Lung (tissue), 12 donors: Measurements from ENCODE around the gene MEIS2. TPM values are rescaled to one million over a fixed set of nuclear protein-coding genes. Genes with fewer than 3 reads are reported as not detected.
A peak's percentile ranks its signal among the peaks of the same experiment; 100 is the strongest.

Experiments
- ATAC-seq: fragments of 200-7000 bp; cut with Tn5 transposase; one replicate; pipeline ENCODE4 v1.9.1; 2020; ENCODE audit warnings: moderate number of reproducible peaks; ENCODE audit not compliant: insufficient read depth, low FRiP score
- DNase-seq, 3 donors: peaks; one replicate each; pipeline ENCODE4 v3.0.0-alpha.2; 2013 to 2017
- H3K27ac ChIP-seq, 2 donors: one replicate each; pipeline ENCODE4 v1.5.1; 2013; ENCODE audit warnings: mild to moderate bottlenecking in 2 of 2, moderate library complexity in 2 of 2, control low read depth in 1 of 2, inconsistent platforms in 1 of 2, low read depth in 1 of 2, low read length in 1 of 2
- H3K27me3 ChIP-seq, 3 donors: one replicate each; pipeline ENCODE4 v1.5.1; 2013; ENCODE audit warnings: low read length in 2 of 3; ENCODE audit not compliant: control insufficient read depth in 3 of 3, insufficient read depth in 3 of 3
- H3K36me3 ChIP-seq, 4 donors: one replicate each; pipeline ENCODE4 v1.5.1; 2013; ENCODE audit warnings: low read length in 4 of 4, mild to moderate bottlenecking in 1 of 4, moderate library complexity in 1 of 4; ENCODE audit not compliant: control insufficient read depth in 4 of 4, insufficient read depth in 4 of 4
- H3K4me1 ChIP-seq, 5 donors: one replicate each; pipeline ENCODE4 v1.5.1; 2013; ENCODE audit warnings: low read length in 5 of 5, mild to moderate bottlenecking in 2 of 5, moderate library complexity in 1 of 5; ENCODE audit not compliant: control insufficient read depth in 5 of 5, insufficient read depth in 5 of 5
- H3K4me3 ChIP-seq: one replicate; pipeline ENCODE4 v1.5.1; 2013; ENCODE audit warnings: mild to moderate bottlenecking, control low read depth, moderate library complexity
- H3K9ac ChIP-seq, 2 donors: one replicate each; pipeline ENCODE4 v1.5.1; 2013; ENCODE audit warnings: low read length in 2 of 2, control low read depth in 1 of 2; ENCODE audit not compliant: insufficient read depth in 1 of 2
- H3K9me3 ChIP-seq, 4 donors: one replicate each; pipeline ENCODE4 v1.5.1; 2013; ENCODE audit warnings: low read length in 3 of 4, mild to moderate bottlenecking in 1 of 4, moderate library complexity in 1 of 4; ENCODE audit not compliant: control insufficient read depth in 4 of 4, insufficient read depth in 3 of 4
- WGBS, 2 donors: extraction: QIAGEN DNeasy Blood & Tissue Kit; methylation state at CpG; one replicate each; pipeline ENCODE4 v1.1.7; 2013; 5-methylcytosine and 5-hydroxymethylcytosine counted together
- polyA plus RNA-seq, 2 donors: library from polyadenylated mRNA; stranded (reverse); fragments of 200-250 nt; gene quantifications; one replicate each; pipeline ENCODE4 v1.2.1, GENCODE V29; 2013
- total RNA-seq, 2 donors: library from RNA; depleted of rRNA in 1 of 2; stranded (reverse); fragments of >200 nt in 1 of 2; gene quantifications; one replicate each; pipeline ENCODE4 v1.2.1, GENCODE V29; 2014 to 2021
- TF ChIP-seq, protein P1 (sequence below): IDR thresholded peaks from 2 replicates; pipeline ENCODE4 v1.5.1; 2012; ENCODE audit warnings: mild to moderate bottlenecking; ENCODE audit errors: control extremely low read depth, extremely low read depth
- donor health status: control.
- donor health status: control.
- donor health status: Bipolar disorder and iron deficiency.
- donor health status: healthy.
- donor health status: DM: yes; HTN: yes; CAD: no.

MEIS2 gene
- total and polyA plus RNA-seq, 4 donors = 5.6 to 47.5 (median 13.7) TPM

GRCh38 chr15:37015035-37015434 lies 85.3 kb downstream of the MEIS2 start:
- H3K27ac ChIP-seq = peak overlapping the region in 1 of 2 donors; percentile 90
- peaks cover 0 to 8% (median 0%) of the 10 kb centered on the region in 4 donors for H3K36me3 ChIP-seq
- no peak for ATAC-seq

DNA sequence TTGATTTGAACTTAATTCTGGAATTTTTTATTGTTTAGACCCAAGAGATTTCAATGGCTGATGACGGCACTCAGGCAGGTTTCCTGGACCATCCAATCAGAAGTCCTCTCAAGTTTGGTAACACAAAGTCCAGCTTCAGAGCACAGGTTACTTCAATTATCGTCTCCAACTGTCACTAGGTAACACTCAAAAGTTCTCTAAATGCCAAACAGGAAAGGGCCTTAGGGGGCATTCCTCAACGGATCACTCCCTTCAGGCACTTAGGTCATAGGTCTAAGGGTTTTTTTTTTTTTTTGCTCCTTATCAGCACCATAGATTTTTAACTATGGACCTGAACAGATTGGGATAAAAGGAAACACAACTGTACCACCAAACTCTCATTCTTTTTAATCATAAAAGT lies 85.8 kb downstream of the MEIS2 start:
- Histone ChIP-seq H3K9me3 (no peaks in the 10 kb centered on the region), H3K4me1 (peaks cover 3 to 30% (median 16%) of the 10 kb centered on the region in 5 donors), H3K36me3 (peaks cover 0 to 8% (median 0%) of the 10 kb centered on the region in 4 donors), H3K27ac (peak overlapping the region in 1 of 2 donors; percentile 90), H3K9ac (no peak overlapping the region), H3K4me3 (no peak overlapping the region), H3K27me3 (no peaks in the 10 kb centered on the region)
- 74 to 84% methylated on average over 3 of the region's 3 CpGs for WGBS, 2 donors
- ATAC-seq (no peak), DNase-seq (no peak)
- TF ChIP-seq, protein P1, sequence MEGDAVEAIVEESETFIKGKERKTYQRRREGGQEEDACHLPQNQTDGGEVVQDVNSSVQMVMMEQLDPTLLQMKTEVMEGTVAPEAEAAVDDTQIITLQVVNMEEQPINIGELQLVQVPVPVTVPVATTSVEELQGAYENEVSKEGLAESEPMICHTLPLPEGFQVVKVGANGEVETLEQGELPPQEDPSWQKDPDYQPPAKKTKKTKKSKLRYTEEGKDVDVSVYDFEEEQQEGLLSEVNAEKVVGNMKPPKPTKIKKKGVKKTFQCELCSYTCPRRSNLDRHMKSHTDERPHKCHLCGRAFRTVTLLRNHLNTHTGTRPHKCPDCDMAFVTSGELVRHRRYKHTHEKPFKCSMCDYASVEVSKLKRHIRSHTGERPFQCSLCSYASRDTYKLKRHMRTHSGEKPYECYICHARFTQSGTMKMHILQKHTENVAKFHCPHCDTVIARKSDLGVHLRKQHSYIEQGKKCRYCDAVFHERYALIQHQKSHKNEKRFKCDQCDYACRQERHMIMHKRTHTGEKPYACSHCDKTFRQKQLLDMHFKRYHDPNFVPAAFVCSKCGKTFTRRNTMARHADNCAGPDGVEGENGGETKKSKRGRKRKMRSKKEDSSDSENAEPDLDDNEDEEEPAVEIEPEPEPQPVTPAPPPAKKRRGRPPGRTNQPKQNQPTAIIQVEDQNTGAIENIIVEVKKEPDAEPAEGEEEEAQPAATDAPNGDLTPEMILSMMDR = no peak

More at GRCh38 chr15:37015035-37015434, 85.3 kb downstream of the MEIS2 start:
- peak in 1 of 3 donors; percentile 24 for DNase-seq
- 88 to 90% methylated on average over 9 of the region's 9 CpGs for WGBS, 2 donors
- TF ChIP-seq, protein P1 = no peak
- Histone ChIP-seq H3K9ac (no peak overlapping the region), H3K9me3 (no peaks in the 10 kb centered on the region), H3K4me1 (peaks cover 4 to 32% (median 16%) of the 10 kb centered on the region in 5 donors), H3K27me3 (no peaks in the 10 kb centered on the region), H3K4me3 (no peak overlapping the region)

DNA sequence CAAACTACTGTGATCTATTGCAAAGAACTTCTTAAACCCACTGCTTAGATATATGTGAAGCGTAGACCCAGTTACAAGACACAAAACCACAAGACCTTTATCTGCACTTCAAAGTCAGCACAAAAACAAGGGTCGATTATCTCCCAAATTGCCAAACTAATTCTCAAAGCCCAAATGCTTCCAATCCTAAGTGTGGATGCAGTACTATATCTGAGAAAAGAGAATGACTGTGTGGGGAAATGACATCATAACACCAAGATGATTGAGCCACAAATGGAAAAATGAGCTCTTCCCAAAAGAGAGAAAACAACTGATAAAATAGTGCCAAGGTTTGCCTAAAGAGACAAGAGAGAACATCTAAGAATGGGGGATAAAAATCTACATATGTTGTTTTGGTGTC lies 86.2 kb downstream of the MEIS2 start:
- TF ChIP-seq, protein P1 = no peak

GRCh38 chr15:37010595-37010994 lies 89.8 kb downstream of the MEIS2 start:
- ATAC-seq = no peak
- TF ChIP-seq, protein P1 = no peak
- Histone ChIP-seq H3K27ac (no peak overlapping the region), H3K4me1 (peaks cover 0 to 30% (median 6%) of the 10 kb centered on the region in 5 donors), H3K4me3 (no peak overlapping the region), H3K9ac (no peak overlapping the region), H3K9me3 (no peaks in the 10 kb centered on the region), H3K36me3 (peaks cover 0 to 8% (median under 1%) of the 10 kb centered on the region in 4 donors), H3K27me3 (no peaks in the 10 kb centered on the region)
- DNase-seq = no peak
- WGBS, 2 donors = 89 to 95% methylated on average over 7 of the region's 7 CpGs

More for the DNA sequence above, 86.2 kb downstream of the MEIS2 start:
- no peak overlapping the region for H3K4me3 ChIP-seq
- DNase-seq = no peak
- H3K36me3 ChIP-seq = peaks cover 0 to 8% (median 0%) of the 10 kb centered on the region in 4 donors
- ATAC-seq = no peak
- H3K9ac ChIP-seq = no peak overlapping the region
- H3K27me3 ChIP-seq = no peaks in the 10 kb centered on the region
- peak overlapping the region in 1 of 2 donors; percentile 90 for H3K27ac ChIP-seq
- peaks cover 2 to 28% (median 13%) of the 10 kb centered on the region in 5 donors for H3K4me1 ChIP-seq
- no peaks in the 10 kb centered on the region for H3K9me3 ChIP-seq
- WGBS, 2 donors = 42 to 48% methylated on average over 2 of the region's 2 CpGs
